Hematopoietic multipotent progenitor cell treated with erythropoietin and hydrocortisone succinate and interleukin-3 and kit ligand, for 8 days (in vitro differentiated cells): Measurements from ENCODE around the gene OR1N2.
"Not testable (repeated sequence)": the region's sequence is repeated elsewhere in the genome, so short reads cannot be mapped to it uniquely, and the experiment has no call there.

Source experiments
- DNase-seq: peaks from one replicate; pipeline ENCODE4 v3.0.0-alpha.2; 2015

OR1N2 gene

GRCh38 chr9:122552812-122553211, at the start of gene OR1N2:
Gene OR1N2 (plus strand): TSS chr9:122553112. CDS start chr9:122553212, 100 bp downstream.
- DNase-seq, result no peak

- DNase-seq, result no peak
Measured at GRCh38 chr9:122506964-122507363, 45.9 kb upstream of the OR1N2 start.

- DNase-seq, result no peak
Measured at GRCh38 chr9:122510502-122510901, 42.4 kb upstream of the OR1N2 start, which contains the start of gene OR1J2. Gene OR1J2 (plus strand): TSS chr9:122510802. CDS start chr9:122510802, 0 bp downstream.

- DNase-seq, result no peak
Measured at GRCh38 chr9:122518226-122518625, 34.7 kb upstream of the OR1N2 start.

GRCh38 chr9:122518841-122519240, 34.1 kb upstream of the OR1N2 start, which contains the start of gene OR1J4:
Gene OR1J4 (plus strand): TSS chr9:122519141. CDS start chr9:122519141, 0 bp downstream.
- no peak for DNase-seq

GRCh38 chr9:122519376-122519775, 33.5 kb upstream of the OR1N2 start:
- no peak for DNase-seq

- DNase-seq, result no peak
Measured at GRCh38 chr9:122526602-122527001, 26.3 kb upstream of the OR1N2 start.

- no peak for DNase-seq
Measured at GRCh38 chr9:122527193-122527592, 25.7 kb upstream of the OR1N2 start, which contains the start of gene OR1N1. Gene OR1N1 (minus strand): TSS chr9:122527293. CDS start chr9:122527293, 0 bp downstream.

- not testable (repeated sequence) for DNase-seq
Measured at GRCh38 chr9:122531157-122531556, 21.8 kb upstream of the OR1N2 start.

- no peak for DNase-seq
Measured at GRCh38 chr9:122536134-122536533, 16.8 kb upstream of the OR1N2 start.

- DNase-seq, result not testable (repeated sequence)
Measured at GRCh38 chr9:122537066-122537465, 15.8 kb upstream of the OR1N2 start.

- DNase-seq, result no peak
Measured at GRCh38 chr9:122538757-122539156, 14.2 kb upstream of the OR1N2 start.

GRCh38 chr9:122546196-122546595, 6.7 kb upstream of the OR1N2 start:
- no peak for DNase-seq

- no peak for DNase-seq
Measured at GRCh38 chr9:122551371-122551770, 1.5 kb upstream of the OR1N2 start.

GRCh38 chr9:122561446-122561845, 8.5 kb downstream of the OR1N2 start:
- no peak for DNase-seq

- no peak for DNase-seq
Measured at GRCh38 chr9:122562134-122562760, 9.3 kb downstream of the OR1N2 start.

GRCh38 chr9:122567901-122568300, 15.0 kb downstream of the OR1N2 start:
- no peak for DNase-seq

GRCh38 chr9:122572456-122572855, 19.5 kb downstream of the OR1N2 start:
- no peak for DNase-seq

- DNase-seq, result peak; percentile 12
Measured at GRCh38 chr9:122579874-122580273, 27.0 kb downstream of the OR1N2 start.

- DNase-seq, result peak; percentile 77
Measured at GRCh38 chr9:122580360-122580759, 27.4 kb downstream of the OR1N2 start.

GRCh38 chr9:122583284-122583683, 30.4 kb downstream of the OR1N2 start, which contains the start of gene OR1L8:
Gene OR1L8 (minus strand): TSS chr9:122583384. CDS start chr9:122568477, 14,907 bp downstream.
- not testable (repeated sequence) for DNase-seq
